Heart left ventricle (tissue), 13 donors: ENCODE measurements around the gene DEXI.

Source experiments
- POLR2A ChIP-seq, 2 donors: fragments of 450-650 bp; IDR thresholded peaks; one replicate each; pipeline ENCODE4 v1.6.1; 2017; ENCODE audit warnings: antibody characterized with exemption in 2 of 2, mild to moderate bottlenecking in 2 of 2, moderate library complexity in 2 of 2
- TF ChIP-seq, protein P1 (sequence below), 12 donors: fragments of 200-600 bp; sonication (generic) in 4 of 12; IDR thresholded peaks; one replicate each; pipeline versions ENCODE4 v1.5.0 to v1.8.0; 2018 to 2022; ENCODE audit warnings: antibody characterized with exemption in 12 of 12, mild to moderate bottlenecking in 5 of 12
- donor health status: ischemic (EF 13 %, LVEDD 7.1; RV severe dilation, severe dysfunction).
- donor health status: DM: no; HTN: yes; CAD: no.
- donor health status: DM: no; HTN: no; CAD: no.
- donor health status: ischemic (EF 25% LVEDD 6.9; RV normal size, moderate dysfunction).
- donor health status: ischemic (EF 25% LVEDD 5.7; RV mildly dilated, moderate dysfunction).
- donor health status: ischemic (EF 35%, LVEDD 5.7; RV mildly dilated, moderate dysfunction).
- donor health status: nonischemic (EF 11% LVEDD 7.7; RV severe dilation, severe dysfunction).
- donor health status: DM: yes; HTN: yes; CAD: no.
- donor health status: PGD.
- donor health status: ischemic (EF 29% LVEDD 5.4; RV normal size, mild dysfunction).
- donor health status: nonischemic (EF 23%, LVEDD 6.1; RV moderate dilation, normal function).

DNA sequence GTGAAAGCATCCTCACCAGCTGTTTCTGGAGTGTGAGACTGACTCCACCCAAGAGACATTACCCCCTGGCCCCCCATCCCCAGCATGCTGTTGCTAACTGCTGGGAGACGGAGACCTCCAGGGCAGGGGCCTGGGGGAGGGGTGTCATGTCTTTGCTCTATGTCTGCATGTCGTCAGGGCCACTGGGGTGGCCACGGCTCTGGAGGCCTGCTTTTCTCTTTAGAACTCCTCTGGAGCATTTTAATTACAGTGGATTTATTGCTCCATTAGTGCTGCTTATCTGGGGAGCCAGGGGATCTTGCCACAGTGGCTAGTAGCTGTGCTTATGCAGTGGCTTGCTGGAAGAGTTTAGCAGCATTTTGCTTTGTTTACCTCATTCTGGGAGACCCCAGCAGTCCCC, 34.4 kb upstream of the DEXI start:
- TF ChIP-seq, protein P1, sequence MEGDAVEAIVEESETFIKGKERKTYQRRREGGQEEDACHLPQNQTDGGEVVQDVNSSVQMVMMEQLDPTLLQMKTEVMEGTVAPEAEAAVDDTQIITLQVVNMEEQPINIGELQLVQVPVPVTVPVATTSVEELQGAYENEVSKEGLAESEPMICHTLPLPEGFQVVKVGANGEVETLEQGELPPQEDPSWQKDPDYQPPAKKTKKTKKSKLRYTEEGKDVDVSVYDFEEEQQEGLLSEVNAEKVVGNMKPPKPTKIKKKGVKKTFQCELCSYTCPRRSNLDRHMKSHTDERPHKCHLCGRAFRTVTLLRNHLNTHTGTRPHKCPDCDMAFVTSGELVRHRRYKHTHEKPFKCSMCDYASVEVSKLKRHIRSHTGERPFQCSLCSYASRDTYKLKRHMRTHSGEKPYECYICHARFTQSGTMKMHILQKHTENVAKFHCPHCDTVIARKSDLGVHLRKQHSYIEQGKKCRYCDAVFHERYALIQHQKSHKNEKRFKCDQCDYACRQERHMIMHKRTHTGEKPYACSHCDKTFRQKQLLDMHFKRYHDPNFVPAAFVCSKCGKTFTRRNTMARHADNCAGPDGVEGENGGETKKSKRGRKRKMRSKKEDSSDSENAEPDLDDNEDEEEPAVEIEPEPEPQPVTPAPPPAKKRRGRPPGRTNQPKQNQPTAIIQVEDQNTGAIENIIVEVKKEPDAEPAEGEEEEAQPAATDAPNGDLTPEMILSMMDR (IDR thresholded peaks at IDR 0.05): no peak
- TF ChIP-seq POLR2A (IDR thresholded peaks at IDR 0.05): no peak
